Right cardiac atrium (tissue), 5 donors: ENCODE data around the gene COG1. TPM values are rescaled to one million over a fixed set of nuclear protein-coding genes. Genes with fewer than 3 reads are reported as not detected.

Experiments used
- ATAC-seq, 2 donors: fragments of 200-7000 bp; cut with Tn5 transposase; one replicate each; pipeline versions ENCODE4 v1.8.0 to v1.9.1; 2020; ENCODE audit warnings: moderate library complexity in 2 of 2, mild to moderate bottlenecking in 1 of 2
- DNase-seq, 3 donors: peaks; one replicate each; pipeline ENCODE4 v3.0.0-alpha.2; 2020
- H3K27ac ChIP-seq: one replicate; pipeline ENCODE4 v1.5.1; 2013; ENCODE audit warnings: mild to moderate bottlenecking, low read length, control low read depth, moderate library complexity
- H3K27me3 ChIP-seq: one replicate; pipeline ENCODE4 v1.6.1; 2013; ENCODE audit not compliant: control insufficient read depth, insufficient read depth
- H3K4me1 ChIP-seq: one replicate; pipeline ENCODE4 v1.6.1; 2013; ENCODE audit warnings: low read length; ENCODE audit not compliant: control insufficient read depth, insufficient read depth
- H3K4me3 ChIP-seq: one replicate; pipeline ENCODE4 v1.5.1; 2013; ENCODE audit warnings: low read length, control low read depth
- H3K9me3 ChIP-seq: one replicate; pipeline ENCODE4 v1.6.1; 2013; ENCODE audit warnings: low read length; ENCODE audit not compliant: control insufficient read depth
- WGBS: extraction: QIAGEN DNeasy Blood & Tissue Kit; methylation state at CpG from one replicate; pipeline ENCODE4 v1.1.7; 2013; 5-methylcytosine and 5-hydroxymethylcytosine counted together
- intact Hi-C, 4 donors: fragments of 100-400 bp; cut with DNase I; formaldehyde crosslinking; loops; one replicate each; pipeline versions ENCODE4 v1.11.0 to v1.14.0; 2022 to 2023
- polyA plus RNA-seq: library from polyadenylated mRNA; stranded (reverse); fragments of 200-250 nt; gene quantifications from one replicate; pipeline ENCODE4 v1.2.3, GENCODE V29; 2013
- total RNA-seq, 4 donors: library from RNA; stranded (reverse); fragmentation: NEBNext Ultra II Directional; extraction: Animal tissue kit (Norgen Biotek cat#: 25700); gene quantifications; one replicate each; pipeline ENCODE4 v1.2.1, GENCODE V29; 2021
- donor health status: healthy with polysubstance abuse.
- donor health status: DM: no; HTN: yes; CAD: no.
- donor health status: DM: no; HTN: no; CAD: no.
- donor health status: DM: no; HTN: yes; CAD: no; lungs with severe emphysema.
- donor health status: DM: yes; HTN: yes; CAD: no.

COG1 gene
- total and polyA plus RNA-seq, 5 donors = 38.5 to 51.4 (median 43.2) TPM

- peak overlapping the region; percentile 80 for H3K4me3 ChIP-seq
- no peaks in the 10 kb centered on the region for H3K27me3 ChIP-seq
- peak overlapping the region; percentile 55 for H3K27ac ChIP-seq
- DNase-seq (no peak), ATAC-seq (no peak)
- no peaks in the 10 kb centered on the region for H3K9me3 ChIP-seq
- no peaks in the 10 kb centered on the region for H3K4me1 ChIP-seq
- intact Hi-C loops = loop anchor here in 1 of 4 donors (5.0 kb wide), 1 partner anchor 39 kb away; the partner anchor contains the start of gene COG1
- WGBS = under 1% methylated on average over 20 of the region's 20 CpGs
Observed at GRCh38 chr17:73231395-73231794, 38.5 kb downstream of the COG1 start.

- Histone ChIP-seq H3K4me3 (peak overlapping the region; percentile 80), H3K4me1 (no peaks in the 10 kb centered on the region), H3K27me3 (no peaks in the 10 kb centered on the region), H3K27ac (peak overlapping the region; percentile 55), H3K9me3 (no peaks in the 10 kb centered on the region)
- DNase-seq (peak; percentile 97 to 99 (median 98)), ATAC-seq (peak; percentile 97)
- WGBS = under 1% methylated on average over 63 of the region's 63 CpGs
- intact Hi-C loops = loop anchor here in 1 of 4 donors (5.0 kb wide), 1 partner anchor 40 kb away; the partner anchor contains the start of gene COG1
Observed at GRCh38 chr17:73231841-73232586, 39.2 kb downstream of the COG1 start.

GRCh38 chr17:73232587-73233373, 39.9 kb downstream of the COG1 start:
- Histone ChIP-seq H3K9me3 (no peaks in the 10 kb centered on the region), H3K4me1 (no peaks in the 10 kb centered on the region), H3K27ac (peak overlapping the region; percentile 31), H3K27me3 (no peaks in the 10 kb centered on the region), H3K4me3 (peak overlapping the region; percentile 80)
- under 1% methylated on average over 48 of the region's 48 CpGs for WGBS
- intact Hi-C loops = loop anchor here in 1 of 4 donors (5.0 kb wide), 1 partner anchor 40 kb away; the partner anchor contains the start of gene COG1
- ATAC-seq (peak; percentile 51 to 66), DNase-seq (peak in 1 of 3 donors; percentile 53)

GRCh38 chr17:73234736-73235135, 41.9 kb downstream of the COG1 start:
- H3K27me3 ChIP-seq = no peaks in the 10 kb centered on the region
- H3K4me3 ChIP-seq = no peak overlapping the region
- H3K4me1 ChIP-seq = no peaks in the 10 kb centered on the region
- 91% methylated on average over 10 of the region's 10 CpGs for WGBS
- H3K27ac ChIP-seq = no peak overlapping the region
- no peak for DNase-seq
- no peak for ATAC-seq
- no peaks in the 10 kb centered on the region for H3K9me3 ChIP-seq
- intact Hi-C loops = loop anchor here in 1 of 4 donors (5.0 kb wide), 1 partner anchor 42 kb away; the partner anchor contains the start of gene COG1

- no peak overlapping the region for H3K27ac ChIP-seq
- DNase-seq (no peak), ATAC-seq (no peak)
- no peaks in the 10 kb centered on the region for H3K4me1 ChIP-seq
- intact Hi-C loops = no loop called here
- no peak overlapping the region for H3K4me3 ChIP-seq
- H3K27me3 ChIP-seq = no peaks in the 10 kb centered on the region
- H3K9me3 ChIP-seq = no peaks in the 10 kb centered on the region
- 74% methylated on average over 6 of the region's 6 CpGs for WGBS
Observed at GRCh38 chr17:73237714-73238113, 44.9 kb downstream of the COG1 start.

- no peak overlapping the region for H3K4me3 ChIP-seq
- H3K27ac ChIP-seq = no peak overlapping the region
- H3K9me3 ChIP-seq = no peaks in the 10 kb centered on the region
- ATAC-seq (no peak), DNase-seq (no peak)
- intact Hi-C loops = no loop called here
- H3K4me1 ChIP-seq = no peaks in the 10 kb centered on the region
- 70% methylated on average over 2 of the region's 2 CpGs for WGBS
- no peaks in the 10 kb centered on the region for H3K27me3 ChIP-seq
Observed at GRCh38 chr17:73240561-73240960, 47.7 kb downstream of the COG1 start.

GRCh38 chr17:73247726-73248125, 54.9 kb downstream of the COG1 start:
- DNase-seq = no peak
- ATAC-seq = no peak
- intact Hi-C loops = no loop called here
- Histone ChIP-seq H3K27me3 (no peaks in the 10 kb centered on the region), H3K4me1 (no peaks in the 10 kb centered on the region), H3K27ac (no peak overlapping the region), H3K9me3 (no peaks in the 10 kb centered on the region), H3K4me3 (no peak overlapping the region)
- WGBS = 82% methylated on average over 2 of the region's 2 CpGs

- ATAC-seq (no peak), DNase-seq (no peak)
- H3K4me1 ChIP-seq = no peaks in the 10 kb centered on the region
- intact Hi-C loops = no loop called here
- no peaks in the 10 kb centered on the region for H3K27me3 ChIP-seq
- H3K9me3 ChIP-seq = no peaks in the 10 kb centered on the region
- H3K4me3 ChIP-seq = no peak overlapping the region
- 87% methylated on average over 10 of the region's 10 CpGs for WGBS
- no peak overlapping the region for H3K27ac ChIP-seq
Observed at GRCh38 chr17:73248532-73248931, 55.7 kb downstream of the COG1 start.

GRCh38 chr17:73249700-73250099, 56.8 kb downstream of the COG1 start:
- intact Hi-C loops = loop anchor here in 1 of 4 donors (10.0 kb wide), 1 partner anchor 55 kb away; the partner anchor contains the start of gene COG1
- ATAC-seq (no peak), DNase-seq (no peak)
- Histone ChIP-seq H3K4me3 (no peak overlapping the region), H3K27me3 (no peaks in the 10 kb centered on the region), H3K9me3 (no peaks in the 10 kb centered on the region), H3K27ac (no peak overlapping the region), H3K4me1 (no peaks in the 10 kb centered on the region)
- 84% methylated on average over 8 of the region's 8 CpGs for WGBS

GRCh38 chr17:73250851-73251640, 58.2 kb downstream of the COG1 start:
- intact Hi-C loops = loop anchor here in 1 of 4 donors (10.0 kb wide), 1 partner anchor 56 kb away; the partner anchor contains the start of gene COG1
- no peak for DNase-seq
- Histone ChIP-seq H3K4me3 (no peak overlapping the region), H3K9me3 (no peaks in the 10 kb centered on the region), H3K4me1 (no peaks in the 10 kb centered on the region), H3K27ac (no peak overlapping the region), H3K27me3 (no peaks in the 10 kb centered on the region)
- ATAC-seq = no peak
- WGBS = 74% methylated on average over 10 of the region's 10 CpGs
